ENCODE results near the gene AOAH.

DNA sequence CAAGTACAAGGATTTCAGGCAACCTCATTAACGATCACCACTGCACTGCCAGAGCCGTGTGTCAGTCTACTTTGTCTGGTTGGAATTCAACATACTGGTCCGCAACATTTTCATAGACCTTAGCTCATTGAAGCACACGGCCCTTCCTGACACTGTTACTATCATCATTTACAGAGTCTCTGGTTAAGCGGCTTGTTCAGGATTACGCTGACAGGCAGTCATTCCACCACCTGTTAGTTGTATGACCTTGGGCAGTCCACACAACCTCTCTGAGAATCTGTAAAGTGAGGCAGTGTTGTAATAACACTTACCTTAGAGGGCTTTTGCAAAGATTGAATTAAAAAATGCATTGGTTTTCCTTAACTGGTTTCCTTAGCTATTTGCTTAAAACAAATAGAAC is 112.6 kb downstream of the AOAH start:
- TF ChIP-seq, protein P1, sequence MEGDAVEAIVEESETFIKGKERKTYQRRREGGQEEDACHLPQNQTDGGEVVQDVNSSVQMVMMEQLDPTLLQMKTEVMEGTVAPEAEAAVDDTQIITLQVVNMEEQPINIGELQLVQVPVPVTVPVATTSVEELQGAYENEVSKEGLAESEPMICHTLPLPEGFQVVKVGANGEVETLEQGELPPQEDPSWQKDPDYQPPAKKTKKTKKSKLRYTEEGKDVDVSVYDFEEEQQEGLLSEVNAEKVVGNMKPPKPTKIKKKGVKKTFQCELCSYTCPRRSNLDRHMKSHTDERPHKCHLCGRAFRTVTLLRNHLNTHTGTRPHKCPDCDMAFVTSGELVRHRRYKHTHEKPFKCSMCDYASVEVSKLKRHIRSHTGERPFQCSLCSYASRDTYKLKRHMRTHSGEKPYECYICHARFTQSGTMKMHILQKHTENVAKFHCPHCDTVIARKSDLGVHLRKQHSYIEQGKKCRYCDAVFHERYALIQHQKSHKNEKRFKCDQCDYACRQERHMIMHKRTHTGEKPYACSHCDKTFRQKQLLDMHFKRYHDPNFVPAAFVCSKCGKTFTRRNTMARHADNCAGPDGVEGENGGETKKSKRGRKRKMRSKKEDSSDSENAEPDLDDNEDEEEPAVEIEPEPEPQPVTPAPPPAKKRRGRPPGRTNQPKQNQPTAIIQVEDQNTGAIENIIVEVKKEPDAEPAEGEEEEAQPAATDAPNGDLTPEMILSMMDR (IDR thresholded peaks at IDR 0.05; ENCODE audit: insufficient read depth, low read length): no peak
- TF ChIP-seq, protein P2, sequence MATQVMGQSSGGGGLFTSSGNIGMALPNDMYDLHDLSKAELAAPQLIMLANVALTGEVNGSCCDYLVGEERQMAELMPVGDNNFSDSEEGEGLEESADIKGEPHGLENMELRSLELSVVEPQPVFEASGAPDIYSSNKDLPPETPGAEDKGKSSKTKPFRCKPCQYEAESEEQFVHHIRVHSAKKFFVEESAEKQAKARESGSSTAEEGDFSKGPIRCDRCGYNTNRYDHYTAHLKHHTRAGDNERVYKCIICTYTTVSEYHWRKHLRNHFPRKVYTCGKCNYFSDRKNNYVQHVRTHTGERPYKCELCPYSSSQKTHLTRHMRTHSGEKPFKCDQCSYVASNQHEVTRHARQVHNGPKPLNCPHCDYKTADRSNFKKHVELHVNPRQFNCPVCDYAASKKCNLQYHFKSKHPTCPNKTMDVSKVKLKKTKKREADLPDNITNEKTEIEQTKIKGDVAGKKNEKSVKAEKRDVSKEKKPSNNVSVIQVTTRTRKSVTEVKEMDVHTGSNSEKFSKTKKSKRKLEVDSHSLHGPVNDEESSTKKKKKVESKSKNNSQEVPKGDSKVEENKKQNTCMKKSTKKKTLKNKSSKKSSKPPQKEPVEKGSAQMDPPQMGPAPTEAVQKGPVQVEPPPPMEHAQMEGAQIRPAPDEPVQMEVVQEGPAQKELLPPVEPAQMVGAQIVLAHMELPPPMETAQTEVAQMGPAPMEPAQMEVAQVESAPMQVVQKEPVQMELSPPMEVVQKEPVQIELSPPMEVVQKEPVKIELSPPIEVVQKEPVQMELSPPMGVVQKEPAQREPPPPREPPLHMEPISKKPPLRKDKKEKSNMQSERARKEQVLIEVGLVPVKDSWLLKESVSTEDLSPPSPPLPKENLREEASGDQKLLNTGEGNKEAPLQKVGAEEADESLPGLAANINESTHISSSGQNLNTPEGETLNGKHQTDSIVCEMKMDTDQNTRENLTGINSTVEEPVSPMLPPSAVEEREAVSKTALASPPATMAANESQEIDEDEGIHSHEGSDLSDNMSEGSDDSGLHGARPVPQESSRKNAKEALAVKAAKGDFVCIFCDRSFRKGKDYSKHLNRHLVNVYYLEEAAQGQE (IDR thresholded peaks at IDR 0.05; ENCODE audit: insufficient replicate concordance, low read depth): no peak
- TF ChIP-seq POLR2AphosphoS5 (IDR thresholded peaks at IDR 0.05; ENCODE audit: low read depth) (no peak), GABPA (IDR thresholded peaks at IDR 0.05; ENCODE audit: low read depth) (no peak), SPI1 (IDR thresholded peaks at IDR 0.05; ENCODE audit: borderline replicate concordance, low read depth) (no peak)
